T-helper 2 cell treated with Interferon-gamma antibody and Interleukin-4, amounts not matched to agents 100 ng/mL and 5 ng/mL, for 36 hours (primary cell): ENCODE measurements around the gene SLX9. TPM values are rescaled to one million over a fixed set of nuclear protein-coding genes. Genes with fewer than 3 reads are reported as not detected.

ENCODE experiments used
- intact Hi-C: fragments of 100-400 bp; cut with micrococcal nuclease; formaldehyde crosslinking; loops from one replicate; pipeline ENCODE4 v1.15.1; 2023
- total RNA-seq: library from RNA; stranded (reverse); gene quantifications from 2 replicates; pipeline ENCODE4 v1.2.3, GENCODE V29; 2022

SLX9 gene
- total RNA-seq, 1 donor from 2014 or later: 48.2 TPM

GRCh38 chr21:44913425-44914175, 26.2 kb upstream of the SLX9 start:
- intact Hi-C loops: loop anchor here (1.0 to 5.0 kb wide), 3 partner anchors 14 to 41 kb away; partner anchors contain the start of gene PTTG1IP

DNA sequence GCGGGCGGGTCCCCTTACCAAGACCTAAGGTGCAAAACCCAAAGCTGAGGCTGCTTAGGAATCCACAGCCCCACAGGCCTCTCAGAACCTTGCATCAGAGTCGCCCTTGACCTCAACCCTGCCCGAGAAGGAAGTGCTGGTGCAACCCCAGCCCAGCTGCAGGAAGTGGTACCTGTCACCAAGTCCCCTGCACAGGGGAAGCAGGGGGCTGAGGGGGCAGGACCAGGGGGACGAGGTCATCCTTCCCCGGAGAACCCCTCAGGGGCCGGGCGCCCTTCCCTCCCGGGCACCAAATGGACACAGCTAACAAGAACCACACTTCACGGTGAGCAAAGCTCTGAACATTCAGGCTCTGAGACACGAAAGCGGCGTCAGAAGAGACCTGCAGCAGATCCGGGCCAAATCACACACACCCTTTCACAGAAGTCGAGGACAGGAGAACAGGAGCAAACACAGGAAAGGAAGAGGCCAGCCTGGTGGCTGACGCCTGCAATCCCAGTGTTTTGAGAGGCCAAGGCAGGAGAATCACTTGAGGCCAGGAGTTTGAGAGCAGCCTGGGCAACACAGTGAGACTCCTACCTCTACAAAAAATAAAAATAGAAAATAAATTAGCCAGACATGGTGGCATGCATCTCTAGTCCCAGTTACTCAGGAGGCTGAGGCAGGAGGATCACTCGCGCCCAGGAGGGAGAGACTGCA, 25.5 kb upstream of the SLX9 start:
- intact Hi-C loops: loop anchor here (1.0 to 5.0 kb wide), 3 partner anchors 13 to 42 kb away; partner anchors contain the start of gene PTTG1IP

- intact Hi-C loops: no loop called here
These were observed 22.9 kb upstream of the SLX9 start for GRCh38 chr21:44916965-44917364.

DNA sequence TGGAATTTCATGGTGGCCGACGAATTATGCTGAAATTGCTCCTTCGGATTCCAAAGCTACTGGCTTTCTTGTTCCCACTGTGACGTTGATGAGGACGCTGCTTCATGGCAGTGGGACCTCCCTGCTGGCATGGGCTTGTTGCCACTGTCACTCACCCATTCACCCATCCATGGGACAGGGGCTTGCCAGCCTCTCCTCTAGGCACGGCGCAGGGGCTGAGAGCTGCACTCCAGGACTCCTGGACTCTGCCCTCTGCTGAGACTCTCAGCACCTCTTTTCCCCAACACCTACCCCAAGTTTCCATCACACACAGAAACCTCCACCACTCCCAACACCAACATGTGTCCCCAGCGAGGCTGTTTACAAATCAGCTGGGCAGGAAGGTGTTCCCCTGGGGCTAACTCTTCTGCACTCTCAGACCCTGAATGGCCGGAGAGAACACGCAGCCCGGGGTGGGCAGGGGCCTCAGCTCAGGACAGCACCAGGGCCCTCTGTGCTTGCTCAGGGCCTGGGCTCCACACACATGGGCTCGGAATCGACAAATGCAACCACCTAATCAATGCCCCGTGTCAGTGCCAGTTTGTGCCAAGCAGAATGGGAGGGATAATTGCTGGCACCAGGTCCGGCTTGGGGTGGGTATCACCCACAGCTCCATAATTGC, 22.3 kb upstream of the SLX9 start:
- intact Hi-C loops: no loop called here

DNA sequence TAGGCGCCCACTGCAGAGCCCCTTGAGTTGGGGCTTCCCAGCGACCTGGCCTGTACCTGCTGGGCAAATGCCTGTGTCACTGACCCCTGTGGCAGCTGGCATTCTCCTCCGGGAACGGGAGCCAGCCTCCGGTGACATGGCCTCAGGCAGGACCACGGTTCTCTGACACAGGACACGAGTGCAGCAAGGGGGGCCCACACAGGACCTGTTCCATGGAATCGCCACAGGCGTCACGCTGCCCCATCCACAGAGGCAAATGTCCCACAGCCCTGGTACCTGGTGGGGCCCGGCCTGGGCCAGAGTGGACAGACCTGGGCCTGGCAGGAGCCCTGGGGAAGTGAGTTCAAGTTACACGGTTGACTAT, 21.7 kb upstream of the SLX9 start:
- intact Hi-C loops: no loop called here

GRCh38 chr21:44918581-44919033, 21.2 kb upstream of the SLX9 start:
- intact Hi-C loops: no loop called here

GRCh38 chr21:44919111-44919912, 20.5 kb upstream of the SLX9 start:
- intact Hi-C loops: no loop called here

GRCh38 chr21:44919913-44920693, 19.7 kb upstream of the SLX9 start:
- intact Hi-C loops: loop anchor here (5.0 kb wide), 1 partner anchor 103 kb away; the partner anchor contains the start of gene SUMO3

DNA sequence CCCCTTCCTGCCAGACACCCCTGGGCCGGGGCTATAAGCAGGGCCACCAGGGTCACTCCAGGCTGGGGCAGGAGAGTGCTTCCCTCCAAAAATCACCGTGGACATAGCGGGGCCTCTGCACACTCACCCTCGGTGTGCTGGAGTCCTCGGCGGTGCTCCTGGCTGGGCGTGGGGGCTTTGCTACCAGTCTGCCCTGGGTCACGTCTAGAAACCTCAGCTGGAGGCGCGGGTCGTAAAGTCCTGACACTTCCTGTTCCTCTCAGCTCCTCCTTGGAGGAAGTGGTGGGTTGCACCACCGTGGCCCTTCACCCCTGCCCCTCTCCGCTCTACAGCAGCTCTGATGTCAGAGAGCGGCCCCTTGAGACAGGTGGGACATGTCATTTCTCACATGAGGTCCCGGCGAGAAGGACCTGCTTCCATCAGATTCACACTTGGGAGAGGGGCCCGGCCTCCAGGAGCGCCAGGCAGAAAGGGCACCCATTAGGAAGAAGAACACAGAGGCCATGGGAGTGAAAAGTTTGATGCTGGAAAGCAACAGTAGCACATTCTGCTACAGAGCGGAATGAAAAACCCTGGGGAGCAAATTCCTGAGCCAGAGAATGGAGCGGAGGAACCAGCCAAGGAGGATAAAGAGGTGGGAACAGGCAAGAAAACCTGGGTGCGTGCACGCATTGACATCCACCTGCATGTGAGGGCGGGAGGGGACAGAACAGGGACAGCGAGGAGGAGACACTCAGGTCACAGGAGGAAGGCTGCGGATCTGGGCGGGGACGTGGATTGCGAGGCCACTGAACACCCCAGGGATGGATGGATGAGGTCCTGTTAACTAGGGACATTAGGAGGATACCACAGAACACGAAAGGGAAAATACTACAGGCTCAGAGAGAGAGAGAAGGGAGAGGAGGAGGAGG, 18.9 kb upstream of the SLX9 start, which contains the start of gene ITGB2:
Gene ITGB2 (minus strand): TSS at position 206 of the 911 bp plus-strand sequence. CDS start 10,117 bp downstream, outside the sequence.
- intact Hi-C loops: loop anchor here (5.0 kb wide), 1 partner anchor 104 kb away; the partner anchor contains the start of gene SUMO3

- intact Hi-C loops: loop anchor here (5.0 kb wide), 1 partner anchor 105 kb away; the partner anchor contains the start of gene SUMO3
These were observed 17.9 kb upstream of the SLX9 start for GRCh38 chr21:44921928-44922327.

GRCh38 chr21:44923480-44924084, 16.2 kb upstream of the SLX9 start:
- intact Hi-C loops: loop anchor here (5.0 kb wide), 1 partner anchor 106 kb away; the partner anchor contains the start of gene SUMO3

GRCh38 chr21:44924606-44925377, 15.0 kb upstream of the SLX9 start:
- intact Hi-C loops: loop anchor here (5.0 kb wide), 2 partner anchors 107 to 153 kb away; partner anchors contain the start of gene SUMO3

- intact Hi-C loops: loop anchor here (5.0 kb wide), 1 partner anchor 152 kb away; no protein-coding TSS in a partner anchor
These were observed 14.5 kb upstream of the SLX9 start for GRCh38 chr21:44925378-44925755.

GRCh38 chr21:44926331-44927101, 13.3 kb upstream of the SLX9 start:
- intact Hi-C loops: loop anchor here (1.0 to 5.0 kb wide), 3 partner anchors 12 to 151 kb away; partner anchors contain the start of gene PTTG1IP

DNA sequence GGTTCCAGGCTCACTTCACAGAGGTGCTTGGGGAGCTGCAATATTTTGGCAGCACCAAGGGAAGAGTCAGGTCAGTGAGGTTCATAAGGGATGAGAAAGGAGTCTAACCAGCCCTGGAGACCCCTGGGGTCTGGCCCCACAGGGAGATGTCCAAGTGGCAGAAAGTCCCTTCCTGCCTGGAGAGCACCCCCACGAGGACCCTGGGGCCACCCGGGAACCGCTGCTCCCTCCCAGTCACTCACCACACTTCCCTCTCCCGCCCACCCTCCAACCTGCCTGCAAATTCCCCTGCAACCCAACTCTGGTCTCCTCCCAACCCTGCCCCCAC, 12.6 kb upstream of the SLX9 start:
- intact Hi-C loops: loop anchor here (1.0 to 5.0 kb wide), 3 partner anchors 13 to 150 kb away; partner anchors contain the start of gene PTTG1IP

GRCh38 chr21:44927587-44928461, 12.0 kb upstream of the SLX9 start:
- intact Hi-C loops: loop anchor here (1.0 to 5.0 kb wide), 3 partner anchors 14 to 149 kb away; partner anchors contain the start of gene PTTG1IP
